Right lobe of liver (tissue), 6 donors: ENCODE results near the gene TRPM3. TPM values are rescaled to one million over a fixed set of nuclear protein-coding genes. Genes with fewer than 3 reads are reported as not detected.

Source experiments
- ATAC-seq, 4 donors: fragments of 200-7000 bp; cut with Tn5 transposase; one replicate each; pipeline ENCODE4 v1.9.1; 2020; ENCODE audit warnings: mild to moderate bottlenecking in 4 of 4, moderate library complexity in 4 of 4
- DNase-seq, 3 donors: peaks; one replicate each; pipeline ENCODE4 v3.0.0-alpha.2; 2020
- H3K27ac ChIP-seq, 3 donors: fragments of 200-600 bp; one replicate each; pipeline ENCODE4 v1.8.0; 2022
- H3K27me3 ChIP-seq, 2 donors: fragments of 200-600 bp; one replicate each; pipeline ENCODE4 v1.8.0; 2022
- H3K36me3 ChIP-seq, 4 donors: fragments of 200-600 bp; sonication (generic) in 1 of 4; one replicate each; pipeline versions ENCODE4 v1.5.1 to v1.8.0; 2017 to 2022; ENCODE audit warnings: control low read depth in 1 of 4
- H3K4me1 ChIP-seq, 4 donors: fragments of 200-600 bp; sonication (generic) in 1 of 4; one replicate each; pipeline versions ENCODE4 v1.5.1 to v1.8.0; 2017 to 2022; ENCODE audit warnings: control low read depth in 1 of 4
- H3K4me3 ChIP-seq, 3 donors: fragments of 200-600 bp; one replicate each; pipeline ENCODE4 v1.8.0; 2022
- H3K9me3 ChIP-seq, 4 donors: fragments of 200-600 bp; sonication (generic) in 1 of 4; one replicate each; pipeline versions ENCODE4 v1.5.1 to v1.8.0; 2017 to 2022; ENCODE audit warnings: control low read depth in 1 of 4
- POLR2A ChIP-seq: fragments of 450-650 bp; IDR thresholded peaks from one replicate; pipeline ENCODE4 v1.6.1; 2017; ENCODE audit warnings: antibody characterized with exemption, mild to moderate bottlenecking
- WGBS: methylation state at CpG from one replicate; pipeline ENCODE4 v1.1.6; 2018; ENCODE audit warnings: low coverage, low lambda C conversion rate; ENCODE audit not compliant: insufficient coverage; ENCODE audit errors: missing lambda C conversion rate; 5-methylcytosine and 5-hydroxymethylcytosine counted together
- intact Hi-C, 2 donors: fragments of 100-400 bp; cut with DNase I; formaldehyde crosslinking; loops; one replicate each; pipeline versions ENCODE4 v1.11.2 to v1.14.1; 2022
- total RNA-seq, 6 experiments: library from RNA; depleted of rRNA in 2 of 6; stranded (reverse); fragments of >200 nt in 2 of 6; fragmentation: NEBNext Ultra II Directional in 3 of 6; extraction: Animal tissue kit (Norgen Biotek cat#: 25700) in 3 of 6; gene quantifications; one replicate each; pipeline versions ENCODE4 v1.1.0 to v1.2.4, GENCODE V29; 2016 to 2023
- TF ChIP-seq, protein P1 (sequence below), 4 donors: fragments of 200-600 bp in 3 of 4; fragments of 450-650 bp in 1 of 4; IDR thresholded peaks; one replicate each; pipeline versions ENCODE4 v1.5.1 to v1.8.0; 2016 to 2022; ENCODE audit warnings: antibody characterized with exemption in 4 of 4, mild to moderate bottlenecking in 2 of 4
- donor health status: DM: no; HTN: yes; CAD: no.
- donor health status: DM: no; HTN: no; CAD: no.
- donor health status: DM: no; HTN: no; CAD: no.
- donor health status: DM: no; HTN: yes; CAD: no.
- donor health status: DM: no; HTN: yes; CAD: no.

Gene TRPM3
- total RNA-seq, 6 experiments from 2014 or later, result 0.26 to 0.56 (median 0.39) TPM

DNA sequence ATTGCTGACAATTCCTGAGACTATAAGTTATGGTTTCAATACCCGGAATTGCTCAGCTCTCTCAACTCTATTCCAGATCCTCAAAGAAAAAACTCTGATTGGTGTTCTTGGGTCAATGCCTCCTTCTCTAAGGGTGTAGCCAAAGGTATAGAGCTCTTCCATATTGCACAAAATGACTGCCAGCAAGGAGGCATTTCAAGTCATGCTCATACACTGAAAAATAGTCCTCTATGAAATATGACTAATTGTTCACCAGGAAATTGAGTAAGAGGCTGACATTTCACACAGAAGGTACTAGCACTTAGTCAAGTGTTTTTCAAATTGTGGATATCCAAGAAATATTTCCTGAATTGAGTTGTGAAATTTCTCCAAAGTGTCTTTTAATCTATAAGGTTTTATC, 595.9 kb downstream of the TRPM3 start:
- intact Hi-C loops, result no loop called here
- H3K9me3 ChIP-seq, result no peaks in the 10 kb centered on the region
- H3K27ac ChIP-seq, result no peak overlapping the region
- H3K36me3 ChIP-seq, result no peaks in the 10 kb centered on the region
- H3K4me1 ChIP-seq, result no peaks in the 10 kb centered on the region
- no peak overlapping the region for H3K4me3 ChIP-seq
- TF ChIP-seq POLR2A, result no peak
- TF ChIP-seq, protein P1, sequence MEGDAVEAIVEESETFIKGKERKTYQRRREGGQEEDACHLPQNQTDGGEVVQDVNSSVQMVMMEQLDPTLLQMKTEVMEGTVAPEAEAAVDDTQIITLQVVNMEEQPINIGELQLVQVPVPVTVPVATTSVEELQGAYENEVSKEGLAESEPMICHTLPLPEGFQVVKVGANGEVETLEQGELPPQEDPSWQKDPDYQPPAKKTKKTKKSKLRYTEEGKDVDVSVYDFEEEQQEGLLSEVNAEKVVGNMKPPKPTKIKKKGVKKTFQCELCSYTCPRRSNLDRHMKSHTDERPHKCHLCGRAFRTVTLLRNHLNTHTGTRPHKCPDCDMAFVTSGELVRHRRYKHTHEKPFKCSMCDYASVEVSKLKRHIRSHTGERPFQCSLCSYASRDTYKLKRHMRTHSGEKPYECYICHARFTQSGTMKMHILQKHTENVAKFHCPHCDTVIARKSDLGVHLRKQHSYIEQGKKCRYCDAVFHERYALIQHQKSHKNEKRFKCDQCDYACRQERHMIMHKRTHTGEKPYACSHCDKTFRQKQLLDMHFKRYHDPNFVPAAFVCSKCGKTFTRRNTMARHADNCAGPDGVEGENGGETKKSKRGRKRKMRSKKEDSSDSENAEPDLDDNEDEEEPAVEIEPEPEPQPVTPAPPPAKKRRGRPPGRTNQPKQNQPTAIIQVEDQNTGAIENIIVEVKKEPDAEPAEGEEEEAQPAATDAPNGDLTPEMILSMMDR (IDR thresholded peaks at IDR 0.05), result no peak
- 29% methylated on average over 1 of the region's 1 CpG for WGBS
- ATAC-seq (peak in 1 of 4 donors; percentile 23), DNase-seq (no peak)
- H3K27me3 ChIP-seq, result no peaks in the 10 kb centered on the region

DNA sequence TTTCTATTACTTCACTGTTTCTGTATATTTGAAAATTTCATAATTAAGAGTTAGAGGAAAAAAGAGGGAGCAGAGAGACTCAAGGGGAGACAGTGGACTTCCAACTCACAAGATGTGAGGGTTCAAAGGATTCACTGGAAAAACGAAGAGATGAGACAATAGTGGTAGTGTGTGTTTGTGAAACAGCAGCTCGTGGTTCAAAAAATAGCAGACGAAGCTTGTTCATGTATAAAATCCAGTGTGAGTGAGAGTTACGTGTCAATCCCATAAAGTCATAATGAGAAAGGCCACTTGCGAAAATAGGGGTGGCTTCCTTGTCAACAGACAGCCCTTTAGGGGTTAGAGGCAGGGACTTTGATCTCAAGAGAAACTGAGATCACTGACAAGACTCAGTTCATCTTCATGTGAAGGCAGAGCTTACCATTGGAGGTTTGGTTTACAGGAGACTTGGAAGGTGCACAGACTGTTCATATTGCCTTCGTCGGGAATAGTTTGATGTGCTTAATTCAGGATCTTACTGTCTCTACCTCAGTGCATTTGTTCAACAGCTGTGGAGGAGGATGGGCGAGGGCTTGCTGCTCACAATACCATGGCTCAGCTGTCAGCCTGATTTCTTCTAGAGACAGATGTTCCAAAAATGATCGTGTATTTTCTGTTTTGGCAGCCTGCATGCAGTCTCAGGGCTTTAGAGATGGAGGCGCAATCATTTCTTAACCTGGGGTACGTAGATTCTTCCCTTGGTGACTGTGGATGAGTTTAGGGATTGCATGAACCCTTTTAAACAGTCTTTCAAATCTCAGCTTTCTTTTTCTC, 601.3 kb downstream of the TRPM3 start:
- no peak overlapping the region for H3K4me3 ChIP-seq
- no peak for ATAC-seq
- H3K4me1 ChIP-seq, result no peaks in the 10 kb centered on the region
- H3K36me3 ChIP-seq, result no peaks in the 10 kb centered on the region
- TF ChIP-seq, protein P1 (IDR thresholded peaks at IDR 0.05), result no peak
- no peak for TF ChIP-seq POLR2A
- 75% methylated on average over 9 of the region's 11 CpGs for whole genome bisulfite sequencing
- no peak overlapping the region for H3K27ac ChIP-seq
- no peaks in the 10 kb centered on the region for H3K9me3 ChIP-seq
- intact Hi-C loops, result no loop called here
- DNase-seq, result no peak
- no peaks in the 10 kb centered on the region for H3K27me3 ChIP-seq

DNA sequence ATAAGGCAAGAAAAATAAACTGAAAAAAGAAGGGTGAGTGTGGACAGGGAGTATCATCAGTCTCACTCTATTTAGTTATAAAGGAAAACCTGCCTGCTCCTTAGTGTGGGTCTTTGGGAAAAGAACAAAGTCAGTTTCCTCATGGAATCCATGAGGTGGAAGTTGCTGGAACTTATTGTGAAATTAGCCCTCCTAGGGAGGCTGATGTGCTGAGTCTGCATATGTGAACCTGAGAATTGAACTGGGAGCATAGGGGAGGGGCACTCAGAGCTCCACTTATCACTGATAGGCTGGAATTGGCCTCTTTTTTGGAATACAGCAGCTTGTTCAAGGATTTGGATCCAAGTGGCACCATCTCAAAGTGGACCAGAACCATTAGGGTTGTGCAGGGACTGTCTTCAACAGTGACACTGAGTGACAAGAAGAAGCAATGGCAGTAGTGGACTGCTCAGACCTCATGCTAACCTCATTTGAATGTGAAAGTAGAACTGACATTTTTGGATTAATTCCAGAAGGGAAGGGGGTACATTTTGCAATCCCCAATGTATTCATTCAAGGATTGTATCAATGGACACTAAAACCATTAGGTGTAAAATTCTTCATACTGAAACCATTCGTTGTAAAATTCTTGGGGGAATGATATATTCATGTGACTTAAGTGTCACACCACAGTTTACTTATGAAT, 603.4 kb downstream of the TRPM3 start:
- Histone ChIP-seq H3K27me3 (no peaks in the 10 kb centered on the region), H3K27ac (no peak overlapping the region), H3K4me3 (no peak overlapping the region), H3K36me3 (no peaks in the 10 kb centered on the region), H3K9me3 (no peaks in the 10 kb centered on the region), H3K4me1 (no peaks in the 10 kb centered on the region)
- intact Hi-C loops, result no loop called here
- TF ChIP-seq, protein P1 (IDR thresholded peaks at IDR 0.05), result no peak
- TF ChIP-seq POLR2A, result no peak
- 67% methylated on average over 1 of the region's 1 CpG for WGBS
- DNase-seq (no peak), ATAC-seq (no peak)

DNA sequence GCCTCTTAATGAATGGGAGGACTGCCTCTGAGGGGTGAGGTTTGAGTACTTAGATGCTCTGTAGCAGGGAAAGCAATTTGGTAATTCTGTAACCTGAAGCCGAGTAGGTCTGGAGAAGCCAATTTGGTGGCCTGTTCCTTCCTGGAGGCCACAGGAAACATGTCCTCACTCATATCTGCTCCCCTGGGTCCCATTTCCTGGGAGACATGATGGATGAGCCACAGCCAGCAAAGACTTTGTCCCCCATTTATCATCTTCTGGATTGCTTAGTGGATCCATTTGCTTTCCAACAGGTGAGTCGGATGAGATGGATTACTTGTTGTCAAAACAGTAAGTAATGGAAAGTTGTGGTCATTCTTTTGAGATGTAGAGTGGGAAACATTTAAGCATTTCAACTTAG, 607.1 kb downstream of the TRPM3 start:
- TF ChIP-seq, protein P1 (IDR thresholded peaks at IDR 0.05), result no peak
- no peak for TF ChIP-seq POLR2A
- no peak for ATAC-seq
- intact Hi-C loops, result no loop called here
- Histone ChIP-seq H3K27ac (no peak overlapping the region), H3K4me3 (no peak overlapping the region), H3K9me3 (no peaks in the 10 kb centered on the region), H3K4me1 (peaks cover 0 to 5% (median 0%) of the 10 kb centered on the region in 4 donors), H3K27me3 (no peaks in the 10 kb centered on the region), H3K36me3 (no peaks in the 10 kb centered on the region)
- 75% methylated on average over 1 of the region's 2 CpGs for WGBS
- DNase-seq, result no peak
